ENCODE data around the gene PYGM.

Gene PYGM

GRCh38 chr11:64753380-64754123 lies 6.2 kb downstream of the PYGM start:
- H3K27ac ChIP-seq = no peak overlapping the region
- TF ChIP-seq ZFX (IDR thresholded peaks at IDR 0.05; ENCODE audit: borderline replicate concordance) (no peak), CTCF (IDR thresholded peaks at IDR 0.05) (no peak)

GRCh38 chr11:64753019-64753379 lies 6.8 kb downstream of the PYGM start:
- no peak for TF ChIP-seq CTCF (IDR thresholded peaks at IDR 0.05)
- TF ChIP-seq ZFX (IDR thresholded peaks at IDR 0.05; ENCODE audit: borderline replicate concordance) = no peak
- H3K27ac ChIP-seq = no peak overlapping the region

- TF ChIP-seq ZFX (IDR thresholded peaks at IDR 0.05; ENCODE audit: borderline replicate concordance) (no peak), CTCF (IDR thresholded peaks at IDR 0.05) (no peak)
- no peak overlapping the region for H3K27ac ChIP-seq
Measured at GRCh38 chr11:64752175-64752970, 7.4 kb downstream of the PYGM start.

GRCh38 chr11:64751580-64751979 lies 8.2 kb downstream of the PYGM start:
- H3K27ac ChIP-seq = no peak overlapping the region
- no peak for TF ChIP-seq CTCF (IDR thresholded peaks at IDR 0.05)
- no peak for TF ChIP-seq ZFX (IDR thresholded peaks at IDR 0.05; ENCODE audit: borderline replicate concordance)

GRCh38 chr11:64751136-64751535 lies 8.6 kb downstream of the PYGM start:
- TF ChIP-seq CTCF (IDR thresholded peaks at IDR 0.05) (no peak), ZFX (IDR thresholded peaks at IDR 0.05; ENCODE audit: borderline replicate concordance) (no peak)
- H3K27ac ChIP-seq = no peak overlapping the region

GRCh38 chr11:64750361-64751054 lies 9.3 kb downstream of the PYGM start:
- no peak for TF ChIP-seq CTCF (IDR thresholded peaks at IDR 0.05)
- TF ChIP-seq ZFX (IDR thresholded peaks at IDR 0.05; ENCODE audit: borderline replicate concordance) = no peak
- no peak overlapping the region for H3K27ac ChIP-seq
